H9 (cell line): ENCODE results near the gene PDCD6IP. TPM values are rescaled to one million over a fixed set of nuclear protein-coding genes. Genes with fewer than 3 reads are reported as not detected.
"Not testable (repeated sequence)": the region's sequence is repeated elsewhere in the genome, so short reads cannot be mapped to it uniquely, and the experiment has no call there.

ENCODE experiments used
- DNase-seq: peaks from one replicate; pipeline ENCODE4 v3.0.0-alpha.2; 2017
- H2AFZ ChIP-seq: one replicate; pipeline ENCODE4 v1.6.1; 2013; ENCODE audit warnings: mild to moderate bottlenecking, low read length, control low read depth, moderate library complexity
- H2AK5ac ChIP-seq: 2 replicates; pipeline ENCODE4 v1.6.1; 2013; ENCODE audit warnings: low read length, control low read depth, mixed read lengths; ENCODE audit not compliant: insufficient read length
- H2BK120ac ChIP-seq: one replicate; pipeline ENCODE4 v1.6.1; 2013; ENCODE audit warnings: low read depth, mild to moderate bottlenecking, low read length, control low read depth, inconsistent platforms; ENCODE audit not compliant: poor library complexity, severe bottlenecking
- H2BK12ac ChIP-seq: 2 replicates; pipeline ENCODE4 v1.6.1; 2013; ENCODE audit warnings: low read length, control low read depth, mixed read lengths, low read depth; ENCODE audit not compliant: insufficient read length
- H2BK15ac ChIP-seq: 2 replicates; pipeline ENCODE4 v1.6.1; 2013; ENCODE audit warnings: low read depth, low read length, control low read depth
- H2BK20ac ChIP-seq: one replicate; pipeline ENCODE4 v1.6.1; 2013; ENCODE audit warnings: low read depth, mild to moderate bottlenecking, low read length, control low read depth, inconsistent platforms; ENCODE audit not compliant: poor library complexity, severe bottlenecking
- H2BK5ac ChIP-seq: 2 replicates; pipeline ENCODE4 v1.6.1; 2013; ENCODE audit warnings: low read length, control low read depth, mixed read lengths; ENCODE audit not compliant: insufficient read length
- H3K14ac ChIP-seq: 2 replicates; pipeline ENCODE4 v1.6.1; 2013; ENCODE audit warnings: low read length, control low read depth; ENCODE audit not compliant: insufficient read depth
- H3K18ac ChIP-seq: 2 replicates; pipeline ENCODE4 v1.6.1; 2013; ENCODE audit warnings: low read depth, mild to moderate bottlenecking, mixed read lengths, low read length, control low read depth; ENCODE audit not compliant: insufficient read length
- H3K23ac ChIP-seq: 2 replicates; pipeline ENCODE4 v1.6.1; 2013; ENCODE audit warnings: low read length, control low read depth, mixed read lengths, low read depth; ENCODE audit not compliant: insufficient read length
- H3K23me2 ChIP-seq: 2 replicates; pipeline ENCODE4 v1.6.1; 2013; ENCODE audit warnings: low read depth, mild to moderate bottlenecking, mixed read lengths, low read length, control low read depth; ENCODE audit not compliant: insufficient read length, poor library complexity, severe bottlenecking
- H3K27ac ChIP-seq: 2 replicates; pipeline ENCODE4 v1.5.1; 2013; ENCODE audit warnings: low read length, control low read depth, mixed read lengths, low read depth; ENCODE audit not compliant: insufficient read length
- H3K27me3 ChIP-seq: 2 replicates; pipeline ENCODE4 v1.6.1; 2013; ENCODE audit warnings: low read length, control low read depth, inconsistent platforms; ENCODE audit not compliant: insufficient read depth
- H3K4ac ChIP-seq: 2 replicates; pipeline ENCODE4 v1.6.1; 2013; ENCODE audit warnings: low read depth, mild to moderate bottlenecking, control low read depth, inconsistent platforms, low read length, moderate library complexity
- H3K4me1 ChIP-seq: 2 replicates; pipeline ENCODE4 v1.6.1; 2013; ENCODE audit warnings: low read length, control low read depth, inconsistent platforms; ENCODE audit not compliant: insufficient read depth
- H3K4me2 ChIP-seq: 2 replicates; pipeline ENCODE4 v1.6.1; 2013; ENCODE audit warnings: low read length, control low read depth, mixed read lengths; ENCODE audit not compliant: insufficient read length, insufficient read depth
- H3K56ac ChIP-seq: 2 replicates; pipeline ENCODE4 v1.6.1; 2013; ENCODE audit warnings: low read depth, mild to moderate bottlenecking, mixed read lengths, low read length, control low read depth; ENCODE audit not compliant: insufficient read length
- H3K79me1 ChIP-seq: 2 replicates; pipeline ENCODE4 v1.6.1; 2013; ENCODE audit warnings: low read depth, mild to moderate bottlenecking, moderate library complexity, low read length, control low read depth, inconsistent platforms; ENCODE audit not compliant: insufficient read depth, poor library complexity, severe bottlenecking
- H3K79me2 ChIP-seq: 2 replicates; pipeline ENCODE4 v1.6.1; 2013; ENCODE audit warnings: low read length, control low read depth, inconsistent platforms; ENCODE audit not compliant: insufficient read depth
- H3K9ac ChIP-seq: 2 replicates; pipeline ENCODE4 v1.6.1; 2013; ENCODE audit warnings: low read length, control low read depth, mixed read lengths; ENCODE audit not compliant: insufficient read length; ENCODE audit errors: extremely low read depth
- H3K9me3 ChIP-seq: one replicate; pipeline ENCODE4 v1.6.1; 2013; ENCODE audit warnings: low read depth, low read length, inconsistent platforms; ENCODE audit not compliant: control insufficient read depth
- H3T11ph ChIP-seq: one replicate; pipeline ENCODE4 v1.6.1; 2013; ENCODE audit warnings: mild to moderate bottlenecking, low read length, control low read depth, inconsistent platforms
- H4K20me1 ChIP-seq: one replicate; pipeline ENCODE4 v1.6.1; 2013; ENCODE audit not compliant: control insufficient read depth, insufficient read length, insufficient read depth
- H4K5ac ChIP-seq: 2 replicates; pipeline ENCODE4 v1.6.1; 2013; ENCODE audit warnings: low read depth, mild to moderate bottlenecking, mixed read lengths, low read length, control low read depth; ENCODE audit not compliant: insufficient read length
- H4K8ac ChIP-seq: replicated peaks from 2 replicates; pipeline ENCODE4 v1.6.1; 2013; ENCODE audit warnings: low read length, control low read depth, mixed read lengths, low read depth; ENCODE audit not compliant: insufficient read length
- H4K91ac ChIP-seq: 2 replicates; pipeline ENCODE4 v1.6.1; 2013; ENCODE audit warnings: low read depth, mild to moderate bottlenecking, moderate library complexity, mixed read lengths, low read length, control low read depth; ENCODE audit not compliant: insufficient read length
- H3K27ac Mint-ChIP-seq, 3 experiments: 2 replicates in 2 of 3; 3 replicates in 1 of 3; pipeline ENCODE4 v1.8.0; 2020 to 2021; ENCODE audit warnings: mixed read lengths in 3 of 3, mild to moderate bottlenecking in 1 of 3, moderate library complexity in 1 of 3
- H3K27me3 Mint-ChIP-seq: 2 replicates; pipeline ENCODE4 v1.8.0; 2021; ENCODE audit warnings: low read depth, mild to moderate bottlenecking, moderate library complexity, mixed read lengths
- H3K36me3 Mint-ChIP-seq, 3 experiments: 2 replicates in 2 of 3; 3 replicates in 1 of 3; pipeline ENCODE4 v1.8.0; 2020 to 2021; ENCODE audit warnings: low read depth in 3 of 3, mixed read lengths in 3 of 3; ENCODE audit not compliant: insufficient read depth in 1 of 3
- H3K4me1 Mint-ChIP-seq, 2 experiments: 2 replicates each; pipeline ENCODE4 v1.8.0; 2020; ENCODE audit warnings: mixed read lengths in 2 of 2
- H3K4me3 Mint-ChIP-seq, 2 experiments: 2 replicates in 1 of 2; 3 replicates in 1 of 2; pipeline ENCODE4 v1.8.0; 2020 to 2021; ENCODE audit warnings: mild to moderate bottlenecking in 2 of 2, mixed read lengths in 2 of 2, moderate library complexity in 1 of 2
- H3K9me3 Mint-ChIP-seq, 2 experiments: 2 replicates in 1 of 2; 3 replicates in 1 of 2; pipeline ENCODE4 v1.8.0; 2020; ENCODE audit warnings: mild to moderate bottlenecking in 2 of 2, mixed read lengths in 2 of 2, moderate library complexity in 1 of 2
- WGBS: extraction: QIAGEN DNeasy Blood & Tissue Kit; methylation state at CpG from one replicate; pipeline ENCODE4 v1.1.7; 2013; ENCODE audit warnings: missing lambda C conversion rate, low lambda C conversion rate, mixed read lengths; ENCODE audit not compliant: insufficient read length; ENCODE audit errors: extremely low coverage; 5-methylcytosine and 5-hydroxymethylcytosine counted together
- total RNA-seq: library from RNA; stranded (reverse); gene quantifications from 2 replicates; pipeline ENCODE4 v1.2.1, GENCODE V29; 2021
- TF ChIP-seq, protein P1 (sequence below): fragments of 200-600 bp; sonication (generic); conservative IDR thresholded peaks from 3 replicates; pipeline ENCODE4 v1.8.0; 2021; ENCODE audit warnings: antibody characterized with exemption, mild to moderate bottlenecking

PDCD6IP gene
- total RNA-seq, 1 experiment from 2014 or later, result 109 TPM

DNA sequence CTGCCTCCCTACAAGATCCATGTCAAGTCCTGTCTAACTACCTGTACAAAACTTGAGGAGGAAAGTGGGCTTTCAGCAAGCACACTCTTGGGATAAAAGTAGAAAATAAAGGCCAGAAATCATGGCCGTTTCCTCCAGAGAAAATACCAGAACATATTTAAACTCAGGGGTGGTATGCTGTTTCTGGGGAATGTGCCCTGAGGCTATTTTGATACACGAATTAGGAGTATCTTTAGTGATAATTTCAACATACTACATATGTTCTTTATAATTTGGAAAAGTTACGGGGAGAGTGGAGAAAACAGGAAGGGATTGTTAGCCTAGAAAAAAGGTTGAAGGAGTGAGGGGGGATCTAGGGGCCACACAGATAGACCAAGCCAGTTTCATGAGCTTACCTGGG, 18.7 kb upstream of the PDCD6IP start:
- Histone ChIP-seq H2BK20ac (no peak overlapping the region), H2AK5ac (no peak overlapping the region), H4K20me1 (no peaks in the 10 kb centered on the region), H3K27ac (no peak overlapping the region), H2BK5ac (no peak overlapping the region), H3K27me3 (no peaks in the 10 kb centered on the region), H3K9me3 (no peaks in the 10 kb centered on the region), H3K14ac (no peak overlapping the region), H4K5ac (no peak overlapping the region), H3K56ac (no peak overlapping the region), H3T11ph (no peak overlapping the region), H3K9ac (no peak overlapping the region), H3K18ac (no peak overlapping the region), H3K4me2 (no peak overlapping the region), H3K23me2 (no peaks in the 10 kb centered on the region), H2BK120ac (no peak overlapping the region), H2AFZ (peak overlapping the region; percentile 52), H3K79me2 (no peaks in the 10 kb centered on the region), H2BK12ac (no peak overlapping the region), H3K4ac (no peak overlapping the region), H4K8ac (no peak overlapping the region), H4K91ac (no peak overlapping the region), H2BK15ac (no peak overlapping the region), H3K23ac (no peak overlapping the region), H3K79me1 (no peaks in the 10 kb centered on the region), H3K4me1 (no peaks in the 10 kb centered on the region)
- H3K36me3 Mint-ChIP-seq, result no peaks in the 10 kb centered on the region; a peak in 1 of 7 replicates
- H3K9me3 Mint-ChIP-seq, result peaks cover 3% of the 10 kb centered on the region in 2 experiments; a peak in 3 of 5 replicates
- H3K27ac Mint-ChIP-seq, result no peak overlapping the region
- H3K4me1 Mint-ChIP-seq, result no peaks in the 10 kb centered on the region
- no peak for DNase-seq
- peaks cover 1% of the 10 kb centered on the region for H3K27me3 Mint-ChIP-seq
- H3K4me3 Mint-ChIP-seq, result no peak overlapping the region
- no CpG with 5 or more reads among the region's 3 CpGs for WGBS
- TF ChIP-seq, protein P1, sequence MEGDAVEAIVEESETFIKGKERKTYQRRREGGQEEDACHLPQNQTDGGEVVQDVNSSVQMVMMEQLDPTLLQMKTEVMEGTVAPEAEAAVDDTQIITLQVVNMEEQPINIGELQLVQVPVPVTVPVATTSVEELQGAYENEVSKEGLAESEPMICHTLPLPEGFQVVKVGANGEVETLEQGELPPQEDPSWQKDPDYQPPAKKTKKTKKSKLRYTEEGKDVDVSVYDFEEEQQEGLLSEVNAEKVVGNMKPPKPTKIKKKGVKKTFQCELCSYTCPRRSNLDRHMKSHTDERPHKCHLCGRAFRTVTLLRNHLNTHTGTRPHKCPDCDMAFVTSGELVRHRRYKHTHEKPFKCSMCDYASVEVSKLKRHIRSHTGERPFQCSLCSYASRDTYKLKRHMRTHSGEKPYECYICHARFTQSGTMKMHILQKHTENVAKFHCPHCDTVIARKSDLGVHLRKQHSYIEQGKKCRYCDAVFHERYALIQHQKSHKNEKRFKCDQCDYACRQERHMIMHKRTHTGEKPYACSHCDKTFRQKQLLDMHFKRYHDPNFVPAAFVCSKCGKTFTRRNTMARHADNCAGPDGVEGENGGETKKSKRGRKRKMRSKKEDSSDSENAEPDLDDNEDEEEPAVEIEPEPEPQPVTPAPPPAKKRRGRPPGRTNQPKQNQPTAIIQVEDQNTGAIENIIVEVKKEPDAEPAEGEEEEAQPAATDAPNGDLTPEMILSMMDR, result no peak

DNA sequence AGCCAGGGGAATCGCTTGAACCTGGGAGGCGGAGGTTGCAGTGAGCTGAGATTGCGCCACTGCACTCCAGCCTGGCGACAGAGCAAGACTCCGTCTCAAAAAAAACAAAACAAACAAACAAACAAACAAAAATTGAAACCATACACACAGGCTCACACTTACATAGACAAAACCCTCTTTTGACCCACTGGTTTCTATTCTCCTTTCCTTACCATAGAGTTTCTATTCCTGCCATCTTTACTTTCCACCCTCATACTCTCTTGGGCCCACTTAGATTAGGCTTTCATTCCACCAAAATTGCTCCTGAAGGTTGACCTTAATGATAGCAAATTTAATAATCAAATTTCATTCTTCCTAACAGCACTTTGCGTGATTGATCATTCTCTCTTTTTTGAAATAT, 17.0 kb upstream of the PDCD6IP start:
- WGBS, result no CpG with 5 or more reads among the region's 6 CpGs
- H3K4ac ChIP-seq, H3K4me2 ChIP-seq, H3K27ac ChIP-seq, H4K8ac ChIP-seq, H2BK20ac ChIP-seq, H3K9me3 ChIP-seq, H4K5ac ChIP-seq, H2BK15ac ChIP-seq, H2BK5ac ChIP-seq, DNase-seq, H3K18ac ChIP-seq, H3K79me1 ChIP-seq, H3K14ac ChIP-seq, H3T11ph ChIP-seq, H3K9me3 Mint-ChIP-seq, H3K27ac Mint-ChIP-seq, H2AFZ ChIP-seq, H3K27me3 ChIP-seq, H3K36me3 Mint-ChIP-seq, H2BK12ac ChIP-seq, H3K27me3 Mint-ChIP-seq, H3K56ac ChIP-seq, H3K79me2 ChIP-seq, H2AK5ac ChIP-seq, H2BK120ac ChIP-seq, H4K20me1 ChIP-seq, H3K4me1 ChIP-seq, H3K23me2 ChIP-seq, H3K9ac ChIP-seq, H3K23ac ChIP-seq, H3K4me1 Mint-ChIP-seq, H3K4me3 Mint-ChIP-seq, H4K91ac ChIP-seq: not testable (repeated sequence)
